ENCODE results near the gene RPS17. TPM values are rescaled to one million over a fixed set of nuclear protein-coding genes. Genes with fewer than 3 reads are reported as not detected.
"Not testable (repeated sequence)": the region's sequence is repeated elsewhere in the genome, so short reads cannot be mapped to it uniquely, and the experiment has no call there.

RPS17 gene
- polyA plus RNA-seq, 3 donors: 604 to 2,881 (median 619) TPM

DNA sequence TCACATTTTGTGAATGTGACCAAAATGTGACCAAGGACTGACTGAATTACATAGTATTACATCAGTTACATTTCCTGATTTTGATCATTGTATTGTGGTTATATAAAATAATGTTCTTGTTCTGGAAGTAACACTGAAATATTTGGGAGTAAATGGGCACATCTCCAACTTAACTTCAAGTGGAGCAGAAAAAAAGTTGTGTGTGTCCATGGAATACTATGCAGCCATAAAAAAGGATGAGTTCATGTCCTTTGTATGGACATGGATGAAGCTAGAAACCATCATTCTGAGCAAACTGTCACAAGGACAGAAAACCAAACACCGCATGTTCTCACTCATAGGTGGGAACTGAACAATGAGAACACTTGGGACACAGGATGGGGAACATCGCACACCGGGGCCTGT lies 5.8 kb downstream of the RPS17 start:
- H3K36me3 Mint-ChIP-seq: peaks cover 53 to 63% of the 10 kb centered on the region in 2 donors
- peaks cover 38% of the 10 kb centered on the region for H4K20me1 ChIP-seq (ENCODE audit: insufficient read depth, low read length)
- intact Hi-C loops (cut with micrococcal nuclease): loop anchor here (5.0 to 10.0 kb wide), 2 partner anchors 463 to 470 kb away; no protein-coding TSS in a partner anchor
- H3K36me3 ChIP-seq (replicated peaks in 1 of 2; ENCODE audit: control insufficient read depth in 1 of 2, insufficient read depth in 2 of 2, low read length in 2 of 2): peaks cover 36 to 61% of the 10 kb centered on the region in 2 donors
- not testable (repeated sequence) for H3K27me3 ChIP-seq (ENCODE audit: control insufficient read depth in 2 of 2, insufficient read depth in 2 of 2, low read length in 2 of 2); H3K27me3 Mint-ChIP-seq (ENCODE audit: low read depth in 3 of 3); H3K9me3 ChIP-seq (replicated peaks in 1 of 2; ENCODE audit: control insufficient read depth in 1 of 2, insufficient read depth in 1 of 2, low read length in 2 of 2); H3K9ac ChIP-seq (ENCODE audit: insufficient read depth, low read length, poor library complexity, severe bottlenecking); DNase-seq; H3K9me3 Mint-ChIP-seq; H3K27ac ChIP-seq (ENCODE audit: low read depth in 1 of 2, low read length in 2 of 2); H3K4me3 Mint-ChIP-seq; H3K4me3 ChIP-seq (replicated peaks in 1 of 3; ENCODE audit: low read depth in 2 of 3, low read length in 3 of 3); H3K27ac Mint-ChIP-seq; H3K4me2 ChIP-seq (replicated peaks; ENCODE audit: extremely low read depth, low read length, poor library complexity, severe bottlenecking); H2AFZ ChIP-seq (ENCODE audit: insufficient read depth, low read depth, low read length, poor library complexity, severe bottlenecking)
- 100% methylated on average over 1 of the region's 3 CpGs for WGBS (ENCODE audit: insufficient coverage)
- H3K4me1 ChIP-seq (ENCODE audit: control insufficient read depth in 1 of 2, insufficient read depth in 2 of 2, low read length in 2 of 2): peaks cover 12 to 13% of the 10 kb centered on the region in 2 donors
- peaks cover 20% of the 10 kb centered on the region for H3K4me1 Mint-ChIP-seq
- peaks cover 21% of the 10 kb centered on the region for H3K79me2 ChIP-seq (ENCODE audit: insufficient read depth, low read length)

DNA sequence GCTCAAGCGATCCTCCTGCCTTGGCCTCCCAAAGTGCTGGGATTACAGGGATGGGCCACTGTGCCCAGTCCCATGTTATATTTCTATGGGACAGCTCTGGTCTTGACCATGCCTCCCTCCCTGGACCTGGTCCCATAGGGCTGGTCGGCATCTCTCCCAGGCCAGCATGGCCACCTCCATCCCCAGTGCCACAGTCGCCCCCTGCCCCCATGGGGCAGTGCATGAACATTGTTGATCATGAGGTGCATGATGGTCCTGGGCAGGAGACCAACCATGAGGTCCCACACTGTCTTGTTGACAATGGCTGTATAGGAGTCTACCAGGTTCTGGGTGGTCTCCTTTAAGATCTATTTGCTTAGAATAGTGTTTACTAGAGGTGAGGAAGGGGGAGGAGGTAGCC lies 6.5 kb downstream of the RPS17 start:
- no peaks in the 10 kb centered on the region for H3K27me3 ChIP-seq (ENCODE audit: control insufficient read depth in 2 of 2, insufficient read depth in 2 of 2, low read length in 2 of 2)
- peaks cover 32% of the 10 kb centered on the region for H4K20me1 ChIP-seq (ENCODE audit: insufficient read depth, low read length)
- H3K27me3 Mint-ChIP-seq (ENCODE audit: low read depth in 3 of 3): peaks cover 0 to 2% (median 2%) of the 10 kb centered on the region in 3 donors
- peak overlapping the region in 1 of 7 donors; percentile 53 for H3K27ac Mint-ChIP-seq
- DNase-seq: no peak
- no peak overlapping the region for H3K4me3 Mint-ChIP-seq
- H3K36me3 ChIP-seq (replicated peaks in 1 of 2; ENCODE audit: control insufficient read depth in 1 of 2, insufficient read depth in 2 of 2, low read length in 2 of 2): peaks cover 36 to 60% of the 10 kb centered on the region in 2 donors
- H3K9me3 ChIP-seq (replicated peaks in 1 of 2; ENCODE audit: control insufficient read depth in 1 of 2, insufficient read depth in 1 of 2, low read length in 2 of 2): no peaks in the 10 kb centered on the region
- H3K9me3 Mint-ChIP-seq: peaks cover 0 to 3% (median 0%) of the 10 kb centered on the region in 7 donors
- no peak overlapping the region for H3K4me3 ChIP-seq (replicated peaks in 1 of 3; ENCODE audit: low read depth in 2 of 3, low read length in 3 of 3)
- peaks cover 5 to 8% of the 10 kb centered on the region in 2 donors for H3K4me1 ChIP-seq (ENCODE audit: control insufficient read depth in 1 of 2, insufficient read depth in 2 of 2, low read length in 2 of 2)
- no peak overlapping the region for H3K27ac ChIP-seq (ENCODE audit: low read depth in 1 of 2, low read length in 2 of 2)
- no peak overlapping the region for H3K9ac ChIP-seq (ENCODE audit: insufficient read depth, low read length, poor library complexity, severe bottlenecking)
- H3K36me3 Mint-ChIP-seq: peaks cover 51 to 59% of the 10 kb centered on the region in 2 donors
- H3K79me2 ChIP-seq (ENCODE audit: insufficient read depth, low read length): peaks cover 14% of the 10 kb centered on the region
- intact Hi-C loops (cut with micrococcal nuclease): loop anchor here (5.0 to 10.0 kb wide), 2 partner anchors 464 to 471 kb away; no protein-coding TSS in a partner anchor
- peaks cover 13% of the 10 kb centered on the region for H3K4me1 Mint-ChIP-seq
- TF ChIP-seq, protein P1, sequence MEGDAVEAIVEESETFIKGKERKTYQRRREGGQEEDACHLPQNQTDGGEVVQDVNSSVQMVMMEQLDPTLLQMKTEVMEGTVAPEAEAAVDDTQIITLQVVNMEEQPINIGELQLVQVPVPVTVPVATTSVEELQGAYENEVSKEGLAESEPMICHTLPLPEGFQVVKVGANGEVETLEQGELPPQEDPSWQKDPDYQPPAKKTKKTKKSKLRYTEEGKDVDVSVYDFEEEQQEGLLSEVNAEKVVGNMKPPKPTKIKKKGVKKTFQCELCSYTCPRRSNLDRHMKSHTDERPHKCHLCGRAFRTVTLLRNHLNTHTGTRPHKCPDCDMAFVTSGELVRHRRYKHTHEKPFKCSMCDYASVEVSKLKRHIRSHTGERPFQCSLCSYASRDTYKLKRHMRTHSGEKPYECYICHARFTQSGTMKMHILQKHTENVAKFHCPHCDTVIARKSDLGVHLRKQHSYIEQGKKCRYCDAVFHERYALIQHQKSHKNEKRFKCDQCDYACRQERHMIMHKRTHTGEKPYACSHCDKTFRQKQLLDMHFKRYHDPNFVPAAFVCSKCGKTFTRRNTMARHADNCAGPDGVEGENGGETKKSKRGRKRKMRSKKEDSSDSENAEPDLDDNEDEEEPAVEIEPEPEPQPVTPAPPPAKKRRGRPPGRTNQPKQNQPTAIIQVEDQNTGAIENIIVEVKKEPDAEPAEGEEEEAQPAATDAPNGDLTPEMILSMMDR (IDR thresholded peaks at IDR 0.05): no peak
- H3K4me2 ChIP-seq (replicated peaks; ENCODE audit: extremely low read depth, low read length, poor library complexity, severe bottlenecking): no peak overlapping the region
- 100% methylated on average over 3 of the region's 3 CpGs for WGBS (ENCODE audit: insufficient coverage)
- no peak overlapping the region for H2AFZ ChIP-seq (ENCODE audit: insufficient read depth, low read depth, low read length, poor library complexity, severe bottlenecking)
